ENCODE measurements around the gene ZSWIM1. TPM values are rescaled to one million over a fixed set of nuclear protein-coding genes. Genes with fewer than 3 reads are reported as not detected.

ZSWIM1 gene
- total and polyA plus RNA-seq, 2 of the 13 experiments (the other 11 are each of a cell fraction or from before 2014, with no cell fraction given) = 9.5 to 11.7 TPM

DNA sequence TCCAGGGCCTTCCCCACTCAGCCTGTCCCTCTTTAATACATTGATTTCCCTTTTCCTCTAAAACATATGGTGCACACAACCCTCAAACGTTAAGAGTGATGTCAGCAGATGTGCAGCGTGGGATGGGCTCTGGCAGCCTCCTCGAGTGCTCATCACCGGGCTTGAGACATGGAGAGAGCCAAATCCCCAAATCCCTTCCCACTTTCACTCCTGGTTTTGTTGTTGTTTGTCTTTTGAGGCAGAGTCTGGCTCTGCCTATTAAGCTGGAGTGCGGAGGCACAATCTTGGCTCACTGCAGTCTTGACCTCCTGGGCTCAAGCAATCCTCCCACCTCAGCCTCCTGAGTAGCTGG is 36.7 kb downstream of the ZSWIM1 start (continued):
- TF ChIP-seq ZNF883 (CRISPR knock-in tag; IDR thresholded peaks at IDR 0.05; ENCODE audit: not compliant biosample characterization) (peak; percentile 30), HDAC1 (CRISPR knock-in tag; IDR thresholded peaks at IDR 0.05) (no peak), MAFF (IDR thresholded peaks at IDR 0.05; ENCODE audit: low read depth, low read length) (no peak), ZNF234 (CRISPR knock-in tag; conservative IDR thresholded peaks at IDR 0.05) (no peak), ZNF724P (CRISPR knock-in tag; IDR thresholded peaks at IDR 0.05; ENCODE audit: borderline replicate concordance) (0 out of 2 replicates have a peak, but pooled peaks have one; percentile 44), ZNF510 (CRISPR knock-in tag; IDR thresholded peaks at IDR 0.05; ENCODE audit: low read depth) (no peak), NFE2L1 (CRISPR knock-in tag; IDR thresholded peaks at IDR 0.05; ENCODE audit: borderline replicate concordance) (no peak), MYC (CRISPR knock-in tag; IDR thresholded peaks at IDR 0.05; ENCODE audit: borderline replicate concordance) (0 out of 2 replicates have a peak, but pooled peaks have one; percentile 26), NFE2L2 (IDR thresholded peaks at IDR 0.05; ENCODE audit: low read length) (no peak), ELF3 (CRISPR knock-in tag; IDR thresholded peaks at IDR 0.05) (no peak), SOX13 (IDR thresholded peaks at IDR 0.05) (no peak), SOX13 (CRISPR knock-in tag; conservative IDR thresholded peaks at IDR 0.05 in 1 of 2, IDR thresholded peaks at IDR 0.05 in 1 of 2) (no peak), RFXAP (CRISPR knock-in tag; IDR thresholded peaks at IDR 0.05; ENCODE audit: borderline replicate concordance) (no peak), MAFG (CRISPR knock-in tag; IDR thresholded peaks at IDR 0.05) (no peak), PAWR (CRISPR knock-in tag; IDR thresholded peaks at IDR 0.05; ENCODE audit: borderline replicate concordance) (no peak), ZNF558 (CRISPR knock-in tag; IDR thresholded peaks at IDR 0.05; ENCODE audit: borderline replicate concordance) (no peak), MED8 (CRISPR knock-in tag; IDR thresholded peaks at IDR 0.05; ENCODE audit: insufficient replicate concordance) (no peak), ZNF841 (CRISPR knock-in tag; IDR thresholded peaks at IDR 0.05; ENCODE audit: borderline replicate concordance) (no peak), JUND (CRISPR knock-in tag; IDR thresholded peaks at IDR 0.05) (no peak), ZNF556 (CRISPR knock-in tag; IDR thresholded peaks at IDR 0.05; ENCODE audit: borderline replicate concordance) (no peak), MED1 (CRISPR knock-in tag; IDR thresholded peaks at IDR 0.05) (no peak)
- TF ChIP-seq, protein P1, sequence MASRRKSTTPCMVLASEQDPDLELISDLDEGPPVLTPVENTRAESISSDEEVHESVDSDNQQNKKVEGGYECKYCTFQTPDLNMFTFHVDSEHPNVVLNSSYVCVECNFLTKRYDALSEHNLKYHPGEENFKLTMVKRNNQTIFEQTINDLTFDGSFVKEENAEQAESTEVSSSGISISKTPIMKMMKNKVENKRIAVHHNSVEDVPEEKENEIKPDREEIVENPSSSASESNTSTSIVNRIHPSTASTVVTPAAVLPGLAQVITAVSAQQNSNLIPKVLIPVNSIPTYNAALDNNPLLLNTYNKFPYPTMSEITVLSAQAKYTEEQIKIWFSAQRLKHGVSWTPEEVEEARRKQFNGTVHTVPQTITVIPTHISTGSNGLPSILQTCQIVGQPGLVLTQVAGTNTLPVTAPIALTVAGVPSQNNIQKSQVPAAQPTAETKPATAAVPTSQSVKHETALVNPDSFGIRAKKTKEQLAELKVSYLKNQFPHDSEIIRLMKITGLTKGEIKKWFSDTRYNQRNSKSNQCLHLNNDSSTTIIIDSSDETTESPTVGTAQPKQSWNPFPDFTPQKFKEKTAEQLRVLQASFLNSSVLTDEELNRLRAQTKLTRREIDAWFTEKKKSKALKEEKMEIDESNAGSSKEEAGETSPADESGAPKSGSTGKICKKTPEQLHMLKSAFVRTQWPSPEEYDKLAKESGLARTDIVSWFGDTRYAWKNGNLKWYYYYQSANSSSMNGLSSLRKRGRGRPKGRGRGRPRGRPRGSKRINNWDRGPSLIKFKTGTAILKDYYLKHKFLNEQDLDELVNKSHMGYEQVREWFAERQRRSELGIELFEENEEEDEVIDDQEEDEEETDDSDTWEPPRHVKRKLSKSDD (CRISPR knock-in tag; IDR thresholded peaks at IDR 0.05; ENCODE audit: low read depth) = peak; percentile 32; the same call in 1 of the 2 replicates
- TF ChIP-seq, protein P2, sequence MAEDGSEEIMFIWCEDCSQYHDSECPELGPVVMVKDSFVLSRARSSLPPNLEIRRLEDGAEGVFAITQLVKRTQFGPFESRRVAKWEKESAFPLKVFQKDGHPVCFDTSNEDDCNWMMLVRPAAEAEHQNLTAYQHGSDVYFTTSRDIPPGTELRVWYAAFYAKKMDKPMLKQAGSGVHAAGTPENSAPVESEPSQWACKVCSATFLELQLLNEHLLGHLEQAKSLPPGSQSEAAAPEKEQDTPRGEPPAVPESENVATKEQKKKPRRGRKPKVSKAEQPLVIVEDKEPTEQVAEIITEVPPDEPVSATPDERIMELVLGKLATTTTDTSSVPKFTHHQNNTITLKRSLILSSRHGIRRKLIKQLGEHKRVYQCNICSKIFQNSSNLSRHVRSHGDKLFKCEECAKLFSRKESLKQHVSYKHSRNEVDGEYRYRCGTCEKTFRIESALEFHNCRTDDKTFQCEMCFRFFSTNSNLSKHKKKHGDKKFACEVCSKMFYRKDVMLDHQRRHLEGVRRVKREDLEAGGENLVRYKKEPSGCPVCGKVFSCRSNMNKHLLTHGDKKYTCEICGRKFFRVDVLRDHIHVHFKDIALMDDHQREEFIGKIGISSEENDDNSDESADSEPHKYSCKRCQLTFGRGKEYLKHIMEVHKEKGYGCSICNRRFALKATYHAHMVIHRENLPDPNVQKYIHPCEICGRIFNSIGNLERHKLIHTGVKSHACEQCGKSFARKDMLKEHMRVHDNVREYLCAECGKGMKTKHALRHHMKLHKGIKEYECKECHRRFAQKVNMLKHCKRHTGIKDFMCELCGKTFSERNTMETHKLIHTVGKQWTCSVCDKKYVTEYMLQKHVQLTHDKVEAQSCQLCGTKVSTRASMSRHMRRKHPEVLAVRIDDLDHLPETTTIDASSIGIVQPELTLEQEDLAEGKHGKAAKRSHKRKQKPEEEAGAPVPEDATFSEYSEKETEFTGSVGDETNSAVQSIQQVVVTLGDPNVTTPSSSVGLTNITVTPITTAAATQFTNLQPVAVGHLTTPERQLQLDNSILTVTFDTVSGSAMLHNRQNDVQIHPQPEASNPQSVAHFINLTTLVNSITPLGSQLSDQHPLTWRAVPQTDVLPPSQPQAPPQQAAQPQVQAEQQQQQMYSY (CRISPR knock-in tag; IDR thresholded peaks at IDR 0.05) = peak; percentile 73; the same call in 1 of the 2 replicates
- TF ChIP-seq, protein P3, sequence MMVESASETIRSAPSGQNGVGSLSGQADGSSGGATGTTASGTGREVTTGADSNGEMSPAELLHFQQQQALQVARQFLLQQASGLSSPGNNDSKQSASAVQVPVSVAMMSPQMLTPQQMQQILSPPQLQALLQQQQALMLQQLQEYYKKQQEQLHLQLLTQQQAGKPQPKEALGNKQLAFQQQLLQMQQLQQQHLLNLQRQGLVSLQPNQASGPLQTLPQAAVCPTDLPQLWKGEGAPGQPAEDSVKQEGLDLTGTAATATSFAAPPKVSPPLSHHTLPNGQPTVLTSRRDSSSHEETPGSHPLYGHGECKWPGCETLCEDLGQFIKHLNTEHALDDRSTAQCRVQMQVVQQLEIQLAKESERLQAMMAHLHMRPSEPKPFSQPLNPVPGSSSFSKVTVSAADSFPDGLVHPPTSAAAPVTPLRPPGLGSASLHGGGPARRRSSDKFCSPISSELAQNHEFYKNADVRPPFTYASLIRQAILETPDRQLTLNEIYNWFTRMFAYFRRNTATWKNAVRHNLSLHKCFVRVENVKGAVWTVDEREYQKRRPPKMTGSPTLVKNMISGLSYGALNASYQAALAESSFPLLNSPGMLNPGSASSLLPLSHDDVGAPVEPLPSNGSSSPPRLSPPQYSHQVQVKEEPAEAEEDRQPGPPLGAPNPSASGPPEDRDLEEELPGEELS (CRISPR knock-in tag; IDR thresholded peaks at IDR 0.05) = no peak
